Panc1 (cell line): Measurements from ENCODE around the gene PRKAB2.

Experiments
- CTCF ChIP-seq: fragments of 450-650 bp; IDR thresholded peaks from 2 replicates; pipeline ENCODE4 v1.5.1; 2017; ENCODE audit warnings: mild to moderate bottlenecking
- POLR2AphosphoS5 ChIP-seq: IDR thresholded peaks from 2 replicates; pipeline ENCODE4 v1.6.1; 2012; ENCODE audit warnings: mild to moderate bottlenecking, low read depth, low read length, moderate library complexity

GRCh38 chr1:147169171-147169570, 3.1 kb downstream of the PRKAB2 start:
- TF ChIP-seq POLR2AphosphoS5 (no peak), CTCF (no peak)
